NT2/D1 (cell line): ENCODE measurements around the gene DHX58.

Experiments used
- YY1 ChIP-seq: IDR thresholded peaks from 2 replicates; pipeline ENCODE4 v1.6.1; 2011; ENCODE audit not compliant: insufficient read length, insufficient read depth
- ZNF274 ChIP-seq: IDR thresholded peaks from 2 replicates; pipeline ENCODE4 v1.6.1; 2011; ENCODE audit warnings: mild to moderate bottlenecking, low read depth, low read length

- TF ChIP-seq ZNF274 (no peak), YY1 (peak; percentile 34)
Measured at GRCh38 chr17:42120770-42121769, 8.6 kb upstream of the DHX58 start, which contains the start of gene KAT2A.
